Kidney tubule cell (primary cell): ENCODE results near the gene OSCP1.
A peak's percentile ranks its signal among the peaks of the same experiment; 100 is the strongest.
"Not testable (repeated sequence)": the region's sequence is repeated elsewhere in the genome, so short reads cannot be mapped to it uniquely, and the experiment has no call there.

Source experiments
- DNase-seq: peaks from one replicate; pipeline ENCODE4 v3.0.0-alpha.2; 2018; ENCODE audit warnings: low spot score

OSCP1 gene

GRCh38 chr1:36450270-36450918 lies at the start of gene OSCP1:
OSCP1 (minus strand) TSS chr1:36450451; CDS start chr1:36450369, 82 bp downstream.
- peak; percentile 96 for DNase-seq

GRCh38 chr1:36497207-36497606 lies 47.0 kb upstream of the OSCP1 start:
- no peak for DNase-seq

GRCh38 chr1:36494971-36495370 lies 44.7 kb upstream of the OSCP1 start:
- DNase-seq, result no peak

GRCh38 chr1:36493524-36493923 lies 43.3 kb upstream of the OSCP1 start:
- DNase-seq, result no peak

GRCh38 chr1:36492491-36492890 lies 42.2 kb upstream of the OSCP1 start:
- no peak for DNase-seq

GRCh38 chr1:36489258-36490051 lies 39.2 kb upstream of the OSCP1 start:
- DNase-seq, result not testable (repeated sequence)

GRCh38 chr1:36487906-36488305 lies 37.7 kb upstream of the OSCP1 start:
- no peak for DNase-seq

GRCh38 chr1:36487336-36487725 lies 37.1 kb upstream of the OSCP1 start:
- not testable (repeated sequence) for DNase-seq

- DNase-seq, result no peak
Observed at GRCh38 chr1:36486439-36487335, 36.4 kb upstream of the OSCP1 start.

GRCh38 chr1:36486093-36486438 lies 35.8 kb upstream of the OSCP1 start:
- no peak for DNase-seq

- DNase-seq, result no peak
Observed at GRCh38 chr1:36484099-36484498, 33.8 kb upstream of the OSCP1 start.

- DNase-seq, result no peak
Observed at GRCh38 chr1:36482724-36483388, 32.6 kb upstream of the OSCP1 start, which contains the start of gene CSF3R. CSF3R (minus strand) TSS chr1:36482913; CDS start chr1:36479496, 3,417 bp downstream.

GRCh38 chr1:36481771-36482723 lies 31.8 kb upstream of the OSCP1 start:
- no peak for DNase-seq

- no peak for DNase-seq
Observed at GRCh38 chr1:36481091-36481490, 30.8 kb upstream of the OSCP1 start.

GRCh38 chr1:36480161-36480560 lies 29.9 kb upstream of the OSCP1 start:
- DNase-seq, result no peak

GRCh38 chr1:36479505-36480051 lies 29.3 kb upstream of the OSCP1 start:
- DNase-seq, result no peak

GRCh38 chr1:36477615-36478014 lies 27.4 kb upstream of the OSCP1 start:
- not testable (repeated sequence) for DNase-seq

- no peak for DNase-seq
Observed at GRCh38 chr1:36476945-36477344, 26.7 kb upstream of the OSCP1 start.

GRCh38 chr1:36475910-36476604 lies 25.8 kb upstream of the OSCP1 start:
- no peak for DNase-seq

GRCh38 chr1:36475341-36475740 lies 25.1 kb upstream of the OSCP1 start:
- no peak for DNase-seq
